AG09319 (cell line): ENCODE measurements around the gene ATG4D.

Experiments used
- DNase-seq: peaks from one replicate; pipeline ENCODE4 v3.0.0-alpha.2; 2010; ENCODE audit warnings: low read depth; ENCODE audit errors: extremely low read depth
- CTCF ChIP-seq: IDR thresholded peaks from 2 replicates; pipeline ENCODE4 v1.5.1; 2011; ENCODE audit warnings: low read depth, mild to moderate bottlenecking, inconsistent platforms, low read length, moderate library complexity

The ATG4D gene

GRCh38 chr19:10582091-10582490 is 38.4 kb downstream of the ATG4D start:
- DNase-seq: no peak
- TF ChIP-seq CTCF: no peak

GRCh38 chr19:10583036-10583776 is 39.5 kb downstream of the ATG4D start:
- DNase-seq: no peak

DNA sequence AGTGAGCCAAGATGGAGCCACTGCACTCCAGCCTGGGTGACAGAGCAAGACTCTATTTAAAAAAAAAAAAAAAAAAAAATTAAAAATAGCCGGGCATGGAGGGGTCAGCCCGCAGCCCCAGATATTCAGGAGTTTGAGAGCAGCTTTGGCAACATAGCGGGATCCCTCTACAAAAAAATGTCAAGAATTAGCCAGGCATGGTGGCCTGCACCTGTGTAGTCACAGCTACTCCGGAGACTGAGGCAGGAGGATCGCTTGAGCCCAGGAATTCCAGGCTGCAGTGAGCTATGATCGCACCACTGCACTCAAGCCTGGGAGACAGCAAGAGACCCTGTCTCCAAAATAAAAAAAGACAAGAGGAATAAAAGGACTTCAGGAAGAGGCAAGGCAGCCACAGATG is 42.7 kb downstream of the ATG4D start:
- DNase-seq: no peak
- TF ChIP-seq CTCF: no peak

More at GRCh38 chr19:10583036-10583776, 39.5 kb downstream of the ATG4D start:
- no peak for TF ChIP-seq CTCF

GRCh38 chr19:10587022-10587838 is 43.5 kb downstream of the ATG4D start, which contains the start of gene AP1M2:
TSS of gene AP1M2 (minus strand) at chr19:10587312. CDS start at chr19:10587231, 81 bp downstream.
- DNase-seq: no peak
- no peak for TF ChIP-seq CTCF

- no peak for TF ChIP-seq CTCF
- DNase-seq: no peak
These were observed 44.1 kb downstream of the ATG4D start for GRCh38 chr19:10587839-10588150.

- TF ChIP-seq CTCF: no peak
- DNase-seq: no peak
These were observed 49.4 kb downstream of the ATG4D start for GRCh38 chr19:10593148-10593547.
